GM19324 (cell line): ENCODE results near the gene JSRP1.

Source experiments
- ATAC-seq: cut with Tn5 transposase; IDR thresholded peaks from one replicate; pipeline ENCODE4 v1.9.1; 2021; ENCODE audit warnings: mild to moderate bottlenecking, moderate library complexity; ENCODE audit not compliant: unreplicated experiment, low FRiP score

JSRP1 gene

GRCh38 chr19:2268480-2268830, 12.2 kb upstream of the JSRP1 start:
- ATAC-seq = no peak

- peak; percentile 18 for ATAC-seq
These were observed 10.2 kb upstream of the JSRP1 start for GRCh38 chr19:2266183-2266993.

- ATAC-seq = no peak
These were observed 5.4 kb upstream of the JSRP1 start for GRCh38 chr19:2261438-2262172.

DNA sequence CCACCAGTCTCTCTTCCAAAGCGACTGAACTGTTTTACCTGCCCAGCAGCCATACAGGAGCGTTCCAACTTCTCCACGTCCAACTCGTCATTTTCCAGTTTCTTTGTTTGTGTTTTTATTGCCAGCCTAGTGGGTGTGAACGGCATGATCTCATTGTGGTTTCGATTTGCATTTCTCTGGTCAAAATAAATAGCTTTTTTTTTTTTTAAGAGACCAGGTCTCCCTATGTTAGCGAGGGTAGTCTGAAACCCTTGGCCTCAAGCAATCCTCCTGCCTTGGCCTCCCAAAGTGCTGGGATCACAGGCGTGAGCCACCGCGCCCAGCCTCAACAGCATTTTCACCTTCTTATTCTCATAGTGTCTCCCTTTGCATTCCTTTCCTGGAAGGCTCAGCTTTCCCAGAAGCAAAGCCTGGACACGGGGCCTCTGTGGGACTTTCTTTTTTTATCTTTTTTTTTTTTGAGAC, 4.2 kb upstream of the JSRP1 start:
- ATAC-seq = no peak

GRCh38 chr19:2259336-2259735, 3.1 kb upstream of the JSRP1 start:
- no peak for ATAC-seq

DNA sequence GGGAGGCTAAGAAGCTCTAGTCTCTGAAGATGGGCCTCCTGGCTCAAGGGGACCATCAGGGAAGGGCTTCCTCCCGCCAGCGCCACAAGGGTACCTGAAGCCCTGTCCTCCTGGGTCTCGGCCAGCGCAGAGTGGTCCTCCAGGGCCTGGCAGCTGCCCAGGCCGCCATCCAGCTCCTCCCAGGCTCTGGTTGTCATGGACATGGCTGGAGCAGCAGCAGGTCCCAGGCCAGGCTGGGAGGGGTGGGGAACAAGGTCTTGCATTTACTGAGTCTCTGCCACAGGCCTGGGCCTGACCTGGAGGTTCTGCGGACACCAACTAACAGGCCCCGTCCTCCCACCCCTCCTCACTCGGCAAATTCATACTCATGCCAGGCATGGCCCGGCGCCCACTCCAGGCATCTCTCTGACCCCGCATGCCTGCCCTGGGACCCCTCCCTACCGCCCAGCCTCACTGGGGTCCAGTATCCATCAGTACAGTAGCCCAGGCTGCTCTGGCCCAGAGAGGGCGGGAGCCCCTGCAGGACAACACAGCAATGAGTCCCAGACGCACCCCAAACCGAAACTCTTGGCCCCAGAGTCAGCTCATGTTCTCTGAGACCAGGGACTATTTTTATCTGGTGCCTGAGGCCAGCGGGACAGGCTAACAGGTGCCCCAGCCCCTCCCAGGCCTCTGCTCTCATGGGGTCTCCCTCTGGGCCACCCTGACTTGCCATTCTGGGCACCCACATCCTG, 938 bp downstream of the JSRP1 start:
- ATAC-seq = no peak

DNA sequence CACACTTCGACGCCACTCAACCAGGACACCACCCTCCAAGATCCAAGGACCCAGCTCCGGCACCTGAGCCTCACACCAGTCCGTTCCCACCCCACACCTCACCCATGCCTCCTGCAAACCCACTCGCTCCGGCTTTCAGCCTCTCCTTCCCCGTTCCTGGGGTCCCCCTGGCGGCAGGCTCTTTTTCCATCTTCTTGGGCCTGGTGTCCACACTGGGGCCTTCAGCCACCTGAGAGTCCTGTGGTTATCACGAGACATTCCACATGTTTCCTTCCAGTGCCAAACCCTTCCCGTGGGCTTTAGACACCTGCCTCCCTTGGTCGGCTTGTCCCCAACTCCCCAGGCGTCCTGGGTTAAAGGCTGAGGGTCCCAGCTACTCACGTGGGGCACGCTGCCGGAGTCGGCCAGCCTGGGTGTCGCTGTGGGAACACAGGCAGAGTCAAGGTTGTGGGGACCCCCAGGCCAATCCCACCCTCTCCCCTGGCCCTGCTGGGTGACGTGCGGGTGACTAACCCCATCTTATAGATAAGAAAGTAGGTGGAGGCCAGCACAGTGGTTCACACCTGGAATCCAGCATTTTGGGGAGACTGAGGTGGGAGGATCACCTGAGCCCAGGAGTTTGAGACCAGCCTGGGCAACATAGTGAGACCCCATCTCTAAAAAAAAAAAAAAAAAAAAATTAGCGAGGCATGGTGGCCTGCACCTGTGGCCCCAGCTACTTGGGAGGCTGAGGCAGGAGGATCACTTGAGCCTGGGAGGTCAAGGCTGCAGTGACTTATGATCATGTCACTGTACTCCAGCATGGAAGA, 1.9 kb downstream of the JSRP1 start:
- ATAC-seq = no peak

GRCh38 chr19:2253106-2254063, 2.8 kb downstream of the JSRP1 start:
- no peak for ATAC-seq

DNA sequence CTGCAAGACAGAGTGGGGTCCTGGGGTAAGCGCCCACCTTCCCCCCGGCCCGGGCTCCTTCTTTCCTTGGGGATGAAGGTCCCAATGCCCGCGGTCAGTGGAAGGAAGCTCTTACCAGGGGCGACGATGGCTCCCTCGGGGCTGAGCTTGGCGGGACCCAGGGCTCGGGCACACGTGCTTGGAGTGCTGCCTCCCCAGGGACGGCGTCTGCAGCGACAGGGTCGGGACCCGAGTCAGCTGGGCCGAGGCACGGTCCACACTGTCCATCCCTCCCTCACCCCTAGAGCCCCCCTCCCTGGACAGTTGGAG, 3.5 kb downstream of the JSRP1 start:
- ATAC-seq = no peak

- no peak for ATAC-seq
These were observed 4.0 kb downstream of the JSRP1 start for GRCh38 chr19:2252055-2252796.

- no peak for ATAC-seq
These were observed 4.8 kb downstream of the JSRP1 start for GRCh38 chr19:2251106-2252054.

DNA sequence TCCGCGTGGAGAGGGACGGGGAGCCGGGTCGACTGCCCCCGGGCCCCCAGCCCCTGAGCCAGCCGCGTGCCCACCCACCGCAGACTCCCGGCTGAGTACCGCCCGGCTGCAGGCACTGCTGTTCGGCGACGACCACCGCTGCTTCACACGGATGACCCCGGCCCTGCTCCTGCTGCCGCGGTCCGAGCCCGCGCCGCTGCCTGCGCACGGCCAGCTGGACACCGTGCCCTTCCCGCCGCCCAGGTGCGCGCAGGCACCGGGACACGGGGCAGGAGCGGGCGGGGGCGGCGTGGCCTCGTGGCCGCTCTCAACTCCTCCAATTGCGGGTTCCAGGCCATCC, 5.5 kb downstream of the JSRP1 start:
- ATAC-seq = no peak

DNA sequence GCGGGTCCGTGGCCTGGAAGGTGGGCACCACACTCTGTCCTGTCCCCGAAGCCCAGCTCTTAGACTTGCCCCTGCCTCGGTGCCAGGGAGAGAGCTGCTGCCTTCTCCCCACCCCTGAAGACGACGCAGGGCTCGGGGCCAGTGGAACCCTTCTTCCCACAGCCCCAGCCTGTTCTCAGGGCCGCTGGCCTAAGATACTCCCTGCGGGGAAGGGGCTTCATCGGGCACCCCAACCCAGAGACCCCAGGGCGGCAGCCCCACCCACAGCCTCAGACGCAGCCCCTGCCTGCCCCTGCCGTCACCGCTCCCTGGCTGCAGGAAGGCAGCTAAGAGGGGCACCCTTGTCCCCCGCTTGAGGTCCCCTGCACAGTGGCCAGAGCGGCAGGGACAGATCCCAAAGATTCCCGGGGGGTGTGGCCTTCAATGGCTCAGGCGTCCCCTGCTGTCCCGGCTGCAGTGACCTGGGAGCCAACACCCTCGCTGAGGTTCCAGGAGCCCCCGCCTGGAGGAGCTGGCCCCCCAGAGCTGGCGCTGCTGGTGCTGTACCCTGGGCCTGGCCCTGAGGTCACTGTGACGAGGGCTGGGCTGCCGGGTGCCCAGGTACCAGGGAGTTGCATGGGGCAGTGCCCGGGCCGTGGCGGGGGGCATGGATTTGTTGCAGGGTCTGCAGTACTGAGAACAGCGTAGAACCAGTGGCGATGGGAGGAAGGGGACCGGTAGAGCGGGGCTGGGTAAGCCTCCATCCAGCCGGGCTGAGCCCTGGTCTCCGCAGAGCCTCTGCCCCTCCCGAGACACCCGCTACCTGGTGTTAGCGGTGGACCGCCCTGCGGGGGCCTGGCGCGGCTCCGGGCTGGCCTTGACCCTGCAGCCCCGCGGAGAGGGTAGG, 6.1 kb downstream of the JSRP1 start:
- no peak for ATAC-seq

GRCh38 chr19:2249010-2249866, 7.0 kb downstream of the JSRP1 start, which contains the start of gene AMH:
TSS of gene AMH (plus strand) at chr19:2249323. CDS start at chr19:2249333, 10 bp downstream.
- no peak for ATAC-seq

GRCh38 chr19:2248136-2249009, 7.8 kb downstream of the JSRP1 start:
- ATAC-seq = no peak
